ENCODE measurements around the gene PRR12.

DNA sequence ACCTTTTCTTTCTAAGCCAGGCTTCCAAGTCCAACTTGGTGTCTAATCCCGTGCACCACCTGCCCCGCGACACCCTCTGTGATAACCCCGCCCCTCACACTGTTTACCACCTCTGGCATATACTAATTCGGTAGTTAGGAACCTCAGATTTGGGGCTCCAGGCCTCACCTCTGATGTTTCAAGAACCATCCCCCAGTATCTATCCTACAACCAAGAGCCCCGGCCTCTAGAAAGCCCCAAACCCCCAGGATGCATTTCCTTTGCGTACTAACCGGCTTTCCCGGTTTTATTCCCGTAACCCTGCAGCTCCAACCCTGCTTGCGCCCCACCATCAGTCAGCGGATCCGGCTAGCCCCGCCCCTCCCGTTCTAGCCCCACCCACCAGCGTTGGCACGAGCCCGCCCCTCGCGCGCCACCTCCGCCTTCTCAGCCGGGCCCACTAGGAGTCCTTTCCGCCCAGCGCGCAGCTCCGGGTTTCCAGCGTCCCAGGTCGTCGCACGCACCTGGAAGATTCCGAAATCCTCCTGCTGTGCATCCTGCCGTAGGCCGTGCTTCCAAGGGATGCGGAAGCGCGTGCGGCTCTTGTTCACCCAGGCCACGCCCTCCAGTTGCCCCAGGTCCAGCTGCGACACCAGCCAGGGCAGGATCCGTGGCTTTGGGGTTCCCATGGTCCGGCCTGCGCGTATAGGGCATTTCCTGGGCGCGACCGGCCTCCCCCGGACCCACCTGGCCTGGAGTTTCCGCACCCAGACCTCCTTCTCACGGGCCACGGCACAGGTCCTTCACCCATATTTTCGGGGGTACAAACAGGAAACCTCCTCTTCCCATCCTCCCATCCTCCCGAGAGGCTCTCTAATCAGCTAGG, 73.4 kb downstream of the PRR12 start:
- TF ChIP-seq TAF1 (IDR thresholded peaks at IDR 0.05; ENCODE audit: low read depth, low read length): no peak
- peak; percentile 18; the same call in 1 of the 2 replicates for TF ChIP-seq POLR2A (IDR thresholded peaks at IDR 0.05; ENCODE audit: low read depth, low read length)
- no peak for TF ChIP-seq SPI1 (IDR thresholded peaks at IDR 0.05; ENCODE audit: low read depth, low read length)

Data from GM12891 (cell line).